Measurements from ENCODE around the gene ST3GAL2.
A peak's percentile ranks its signal among the peaks of the same experiment; 100 is the strongest.
"Not testable (repeated sequence)": the region's sequence is repeated elsewhere in the genome, so short reads cannot be mapped to it uniquely, and the experiment has no call there.

ST3GAL2 gene

DNA sequence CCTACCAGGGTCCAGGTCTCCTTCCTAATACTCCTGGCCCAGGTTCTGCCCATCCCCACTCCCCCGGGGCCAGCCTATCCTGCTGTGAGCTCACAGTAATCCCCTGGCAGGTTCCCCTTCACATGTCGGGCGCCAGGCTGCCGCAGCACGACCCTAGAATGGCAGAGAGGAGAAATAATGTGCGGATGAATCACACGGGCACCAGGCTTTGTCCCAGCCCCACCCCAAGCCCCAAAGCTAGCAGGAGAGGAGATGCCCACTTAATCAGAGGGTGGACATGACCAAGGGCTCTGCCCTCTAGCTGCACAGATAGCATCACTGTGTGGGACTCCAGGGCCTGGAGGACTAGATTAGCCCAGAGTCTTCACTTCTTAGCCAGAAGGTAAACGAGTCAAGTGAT is 39.5 kb downstream of the ST3GAL2 start:
- intact Hi-C loops (cut with DNase I), result loop anchor here (10.0 kb wide), 1 partner anchor 255 kb away; no protein-coding TSS in a partner anchor
- no peak for DNase-seq

DNA sequence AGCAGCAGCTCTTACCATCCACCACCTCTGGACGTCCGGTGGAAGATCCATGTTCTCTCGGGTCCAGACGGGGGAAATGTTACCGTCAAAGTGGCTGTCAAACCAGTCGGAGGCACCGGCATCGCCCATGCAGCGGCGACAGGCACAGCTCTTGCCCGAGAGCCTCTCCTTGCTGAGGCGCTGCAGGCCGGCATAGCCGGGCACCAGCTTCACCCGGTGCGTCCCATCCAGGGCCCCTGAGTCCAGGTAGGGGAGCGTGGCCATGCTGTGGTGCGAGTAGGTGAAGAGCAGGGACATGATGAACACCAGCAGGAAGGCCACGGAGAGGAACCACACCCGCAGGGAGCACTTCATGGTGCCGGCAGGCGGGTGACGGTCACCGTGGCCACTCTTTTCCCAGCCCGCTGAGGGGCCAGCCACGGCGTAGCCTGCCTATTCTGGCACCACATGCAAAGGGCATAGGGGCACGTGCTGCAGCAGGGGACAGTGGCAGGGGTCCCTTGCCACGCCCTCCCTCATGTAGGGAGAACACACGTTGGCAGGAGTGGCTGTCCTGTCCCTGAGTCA is 40.6 kb downstream of the ST3GAL2 start:
- intact Hi-C loops (cut with DNase I), result loop anchor here (10.0 kb wide), 1 partner anchor 257 kb away; no protein-coding TSS in a partner anchor
- DNase-seq, result no peak

DNA sequence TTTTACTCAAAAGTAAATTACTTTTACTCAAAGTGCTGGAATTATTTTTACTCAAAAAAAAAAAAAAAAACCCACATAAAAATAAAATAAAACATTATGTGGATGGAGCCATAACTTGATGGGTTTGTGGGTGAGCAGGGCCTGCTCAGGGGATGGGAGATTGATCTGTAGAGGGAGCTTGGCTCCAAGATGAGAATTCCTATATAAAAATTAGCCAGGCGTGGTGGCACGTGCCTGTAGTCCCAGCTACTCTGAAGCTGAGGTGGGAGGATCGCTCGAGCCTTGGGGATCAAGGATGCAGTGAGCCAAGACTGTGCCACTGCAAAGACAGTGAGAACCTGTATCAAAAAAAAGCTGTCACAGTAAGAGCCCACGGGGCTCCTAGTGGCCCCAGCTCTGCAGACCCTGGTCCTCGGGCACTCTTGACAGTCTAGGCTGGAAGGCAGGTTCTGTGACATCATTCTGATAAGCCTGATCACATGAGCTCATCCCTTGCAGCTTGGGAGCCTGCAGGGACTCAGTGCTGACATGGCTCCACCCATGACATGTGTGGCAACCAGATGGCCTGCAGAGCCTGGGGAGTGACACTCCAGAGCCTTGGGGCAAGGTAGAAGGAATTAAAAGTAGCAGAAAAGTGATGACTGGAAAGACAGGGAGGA is 42.5 kb downstream of the ST3GAL2 start:
- no peak for DNase-seq
- intact Hi-C loops (cut with DNase I), result loop anchor here (10.0 kb wide), 1 partner anchor 258 kb away; no protein-coding TSS in a partner anchor

DNA sequence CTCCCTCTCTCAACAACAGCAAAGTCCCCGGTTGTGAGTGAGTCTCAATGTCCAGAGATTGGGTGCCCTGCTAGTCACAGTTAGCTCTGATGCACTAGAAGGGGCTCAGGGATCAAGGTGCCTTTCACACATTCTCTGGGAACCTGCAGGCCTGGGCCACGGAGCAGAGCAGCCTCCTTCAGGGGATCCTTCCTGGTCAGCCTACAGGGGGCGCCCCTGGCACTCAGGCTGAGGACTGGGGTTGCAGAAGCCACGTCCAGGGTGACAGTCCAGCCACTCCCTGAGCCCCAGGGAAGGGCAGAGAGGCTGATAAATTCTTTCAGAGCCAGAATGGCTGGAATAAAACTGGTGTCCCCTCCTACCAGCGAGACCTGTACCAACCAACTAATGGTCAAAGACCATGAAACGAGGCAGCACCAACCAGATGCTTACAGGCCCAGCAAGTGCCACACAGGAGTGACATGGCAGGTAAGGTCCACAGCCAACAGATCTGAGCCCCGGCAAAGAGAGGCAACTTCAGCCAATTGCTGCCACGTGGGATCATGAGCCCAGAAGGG is 43.5 kb downstream of the ST3GAL2 start:
- DNase-seq, result peak in 40 of 42 donors; percentile 18 to 81 (median 52)
- intact Hi-C loops (cut with DNase I), result loop anchor here (10.0 kb wide), 1 partner anchor 259 kb away; no protein-coding TSS in a partner anchor

DNA sequence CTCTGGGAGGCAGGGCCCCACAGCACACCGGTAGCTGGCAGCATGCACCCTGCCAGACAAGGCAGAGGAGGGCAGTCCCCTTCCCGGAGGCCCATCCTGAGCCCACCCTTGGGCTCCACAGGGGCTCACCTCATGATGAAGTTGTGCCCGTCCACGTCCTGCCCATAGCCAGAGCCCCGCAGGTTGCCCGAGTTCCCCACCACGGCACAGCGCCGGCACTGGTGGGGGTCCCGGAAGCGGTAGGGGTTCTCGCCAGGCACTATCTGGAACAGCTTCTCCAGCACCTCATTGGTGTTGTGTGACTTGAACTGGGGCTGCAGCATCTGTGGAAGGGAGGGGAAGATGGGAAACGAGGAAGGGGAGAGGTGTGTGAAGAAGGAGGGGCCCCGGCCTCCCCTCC is 44.0 kb downstream of the ST3GAL2 start:
- intact Hi-C loops (cut with DNase I), result loop anchor here (10.0 kb wide), 1 partner anchor 260 kb away; no protein-coding TSS in a partner anchor
- DNase-seq, result no peak

DNA sequence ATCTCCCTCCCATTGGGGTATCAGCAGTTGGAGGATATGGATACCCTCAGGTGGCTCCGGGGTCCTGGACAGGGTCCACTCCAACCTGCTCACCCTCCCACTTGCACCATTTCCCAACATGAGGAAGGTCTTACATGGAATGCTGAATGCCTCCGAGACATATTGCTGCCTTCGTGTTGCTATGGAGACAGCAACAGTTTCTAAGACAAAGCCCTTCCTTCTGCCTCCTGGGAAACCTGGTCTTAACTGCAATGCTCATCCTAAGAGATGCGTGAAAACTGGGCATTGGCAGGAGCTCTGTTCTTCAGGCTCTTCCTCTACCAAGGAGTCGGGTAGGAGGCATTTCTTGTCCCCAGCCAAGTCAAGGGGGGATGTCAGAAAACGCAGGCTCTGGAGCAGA is 45.2 kb downstream of the ST3GAL2 start:
- intact Hi-C loops (cut with DNase I), result loop anchor here (10.0 kb wide), 1 partner anchor 261 kb away; no protein-coding TSS in a partner anchor
- peak in 6 of 42 donors; percentile 30 to 54 (median 34) for DNase-seq

DNA sequence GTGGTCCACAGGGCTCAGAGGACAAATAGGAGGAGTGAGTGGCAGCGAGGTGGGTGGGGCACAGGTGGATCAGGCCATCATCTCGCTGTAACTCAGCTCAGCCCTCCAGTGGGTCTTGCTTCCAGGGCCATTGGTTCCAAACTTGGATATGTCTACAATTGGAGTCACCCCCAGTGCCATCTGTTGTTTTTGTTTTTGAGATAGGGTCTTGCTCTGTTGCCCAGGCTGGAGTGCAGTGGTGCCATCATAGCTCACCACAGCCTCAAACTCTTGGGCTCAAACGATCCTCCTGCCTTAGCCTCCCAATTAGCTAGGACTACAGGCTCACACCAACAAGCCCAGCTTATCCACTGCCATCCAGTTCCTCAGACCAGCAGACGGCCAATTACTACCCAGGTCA is 46.3 kb downstream of the ST3GAL2 start:
- intact Hi-C loops (cut with DNase I), result loop anchor here (10.0 kb wide), 1 partner anchor 262 kb away; no protein-coding TSS in a partner anchor
- DNase-seq, result no peak

DNA sequence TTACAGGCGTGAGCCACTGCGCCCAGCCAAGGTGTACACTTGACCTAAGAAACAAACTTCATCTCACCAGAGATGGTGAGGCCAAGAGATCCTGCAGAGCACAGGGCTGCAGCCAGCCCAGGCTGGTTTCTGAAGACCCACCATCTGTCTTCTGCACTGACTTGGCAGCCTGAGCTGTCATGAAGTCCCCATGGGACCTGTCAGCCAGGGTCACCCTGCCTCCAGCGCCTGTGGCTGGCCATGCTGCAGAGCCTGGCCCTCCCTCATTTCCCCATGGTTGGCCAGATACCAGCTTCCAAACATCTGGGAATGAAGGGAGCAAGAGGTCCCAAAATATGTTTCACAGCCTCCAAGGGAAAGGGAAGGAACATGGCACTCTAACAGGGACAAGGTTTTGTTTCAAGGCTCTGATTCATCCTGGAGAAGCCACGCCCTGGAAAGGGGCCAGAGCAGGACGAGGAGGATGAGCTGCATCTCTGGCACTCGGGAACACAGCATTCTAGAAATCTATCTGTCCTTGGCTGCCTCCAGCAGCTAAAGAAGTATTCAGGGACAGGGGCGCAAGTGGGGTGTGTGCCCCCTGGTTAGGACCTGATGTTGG is 46.9 kb downstream of the ST3GAL2 start:
- peak in 25 of 42 donors; percentile 21 to 67 (median 46) for DNase-seq
- intact Hi-C loops (cut with DNase I), result loop anchor here (10.0 kb wide), 1 partner anchor 263 kb away; no protein-coding TSS in a partner anchor

DNA sequence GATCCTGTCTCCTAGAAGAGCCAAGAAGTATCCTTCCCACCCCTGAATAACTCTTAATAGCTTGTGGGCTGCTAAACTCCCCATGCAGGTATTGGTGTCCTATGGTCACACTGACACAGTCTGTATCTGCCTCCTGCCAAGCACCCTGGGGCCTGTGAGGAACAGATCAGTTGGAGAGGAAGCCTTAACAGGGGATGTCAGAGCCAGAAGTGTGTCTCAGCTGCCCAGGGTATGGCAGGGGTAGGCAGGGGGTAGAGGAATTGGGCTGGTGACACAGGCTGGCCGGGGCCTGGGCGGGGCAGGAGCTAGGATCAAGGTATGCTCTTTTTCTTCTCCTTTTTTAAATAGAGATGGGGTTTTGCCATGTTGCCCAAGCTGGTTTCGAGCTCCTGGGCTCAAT is 47.5 kb downstream of the ST3GAL2 start:
- intact Hi-C loops (cut with DNase I), result loop anchor here (10.0 kb wide), 1 partner anchor 263 kb away; no protein-coding TSS in a partner anchor
- no peak for DNase-seq

DNA sequence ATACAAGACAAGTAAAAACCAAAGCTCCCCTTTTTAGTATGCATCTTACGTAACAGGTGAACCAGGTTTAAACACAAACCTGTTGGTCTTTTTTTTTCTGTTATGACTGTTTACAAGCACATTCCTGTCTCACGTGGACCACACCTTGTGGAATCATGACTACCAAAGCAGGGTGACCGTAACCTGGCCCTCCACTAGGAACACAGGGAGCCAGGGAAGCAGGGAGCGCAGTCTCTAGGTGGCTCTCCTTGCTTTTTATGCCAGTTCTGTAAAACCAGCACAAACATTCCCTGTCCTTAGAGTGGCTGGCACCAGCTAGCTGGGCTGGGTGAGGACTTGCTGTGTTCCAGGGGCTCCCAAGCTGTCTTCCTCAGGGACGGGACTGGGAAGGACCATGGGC is 48.1 kb downstream of the ST3GAL2 start:
- intact Hi-C loops (cut with DNase I), result loop anchor here (10.0 kb wide), 1 partner anchor 264 kb away; no protein-coding TSS in a partner anchor
- no peak for DNase-seq

DNA sequence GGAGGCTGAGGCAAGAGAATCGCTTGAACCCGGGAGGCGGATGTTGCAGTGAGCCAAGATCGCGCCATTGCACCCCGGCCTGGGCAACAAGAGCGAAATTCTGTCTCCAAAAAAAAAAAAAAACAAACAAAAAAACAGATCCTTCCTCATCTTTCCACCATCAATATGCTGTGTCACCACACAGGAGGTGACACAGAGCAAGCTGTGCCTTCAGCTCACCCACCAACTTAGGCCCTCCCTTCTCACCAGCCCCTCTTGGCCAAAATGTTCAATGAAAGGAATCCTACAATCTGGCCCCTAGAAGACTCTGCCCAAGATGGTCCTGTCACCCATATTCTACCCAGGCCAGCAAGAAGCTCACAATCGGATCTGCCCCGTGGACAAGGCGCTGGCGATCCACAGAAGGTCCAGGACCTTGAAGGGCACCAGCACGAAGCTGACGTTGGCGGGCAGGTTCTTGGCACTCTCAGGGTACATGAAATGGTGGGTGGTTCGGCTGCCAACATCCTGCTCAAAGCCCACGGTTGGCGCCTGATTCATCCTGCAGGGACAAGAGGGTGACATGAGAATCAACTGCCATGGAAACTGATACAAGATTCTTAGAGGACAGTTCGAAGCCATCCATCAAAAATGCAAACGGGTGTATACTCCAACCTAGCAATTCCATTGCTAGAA is 50.8 kb downstream of the ST3GAL2 start:
- DNase-seq, result peak in 32 of 42 donors; percentile 24 to 78 (median 48)
- intact Hi-C loops (cut with DNase I), result no loop called here

DNA sequence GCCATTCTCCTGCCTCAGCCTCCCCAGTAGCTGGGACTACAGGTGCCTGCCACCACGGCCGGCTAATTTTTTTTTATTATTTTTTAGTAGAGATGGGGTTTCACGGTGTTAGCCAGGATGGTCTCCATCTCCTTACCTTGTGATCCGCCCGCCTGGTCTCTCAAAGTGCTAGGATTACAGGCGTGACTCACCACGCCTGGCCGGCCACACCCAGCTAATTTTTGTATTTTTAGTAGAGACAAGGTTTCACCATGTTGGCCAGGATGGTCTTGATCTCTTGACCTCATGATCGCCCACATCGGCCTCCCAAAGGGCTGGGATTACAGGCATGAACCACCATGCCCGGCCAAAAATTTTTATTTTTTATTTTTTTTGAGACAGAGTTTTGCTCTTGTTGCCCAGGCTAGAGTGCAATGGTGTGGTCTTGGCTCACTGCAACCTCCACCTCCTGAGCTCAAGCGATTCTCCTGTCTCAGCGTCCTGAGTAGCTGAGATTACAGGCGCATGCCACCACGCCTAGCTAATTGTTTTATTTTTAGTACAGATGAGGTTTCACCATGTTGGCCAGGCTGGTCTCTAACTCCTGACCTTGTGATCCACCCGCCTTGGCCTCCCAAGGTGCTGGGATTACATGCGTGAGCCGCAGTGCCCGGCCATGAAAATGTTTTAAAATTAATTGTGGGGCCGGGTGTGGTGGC is 52.5 kb downstream of the ST3GAL2 start:
- intact Hi-C loops (cut with DNase I); DNase-seq: not testable (repeated sequence)

DNA sequence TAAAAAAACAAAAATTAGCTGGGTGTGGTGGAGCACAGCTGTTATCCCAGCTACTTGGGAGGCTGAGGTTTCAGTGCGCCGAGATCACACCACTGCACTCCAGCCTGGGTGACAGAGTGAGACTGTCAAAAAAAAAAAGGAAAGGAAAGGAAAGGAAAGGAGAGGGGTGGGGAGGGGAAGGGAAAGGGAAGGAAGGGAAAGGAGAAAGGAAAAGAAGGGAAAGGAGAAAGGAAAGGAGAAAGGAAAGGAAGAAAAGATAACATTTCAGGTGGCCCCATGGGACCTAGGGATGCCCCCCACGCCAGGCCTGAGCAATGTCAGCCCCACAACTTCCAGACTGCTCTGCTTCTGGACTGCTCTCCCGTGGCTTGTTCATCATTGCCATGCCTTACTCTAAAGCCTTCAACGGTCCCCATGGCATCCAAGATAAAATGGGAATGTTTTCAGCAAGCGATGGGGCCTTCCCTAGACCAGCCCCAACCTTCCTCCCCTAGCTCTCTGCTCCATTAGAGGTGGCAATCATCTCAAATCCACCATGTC is 55.4 kb downstream of the ST3GAL2 start:
- DNase-seq, result no peak
- intact Hi-C loops (cut with DNase I), result loop anchor here (5.0 kb wide), 2 partner anchors 49 to 139 kb away; partner anchors contain the start of genes COG4 and SF3B3

DNA sequence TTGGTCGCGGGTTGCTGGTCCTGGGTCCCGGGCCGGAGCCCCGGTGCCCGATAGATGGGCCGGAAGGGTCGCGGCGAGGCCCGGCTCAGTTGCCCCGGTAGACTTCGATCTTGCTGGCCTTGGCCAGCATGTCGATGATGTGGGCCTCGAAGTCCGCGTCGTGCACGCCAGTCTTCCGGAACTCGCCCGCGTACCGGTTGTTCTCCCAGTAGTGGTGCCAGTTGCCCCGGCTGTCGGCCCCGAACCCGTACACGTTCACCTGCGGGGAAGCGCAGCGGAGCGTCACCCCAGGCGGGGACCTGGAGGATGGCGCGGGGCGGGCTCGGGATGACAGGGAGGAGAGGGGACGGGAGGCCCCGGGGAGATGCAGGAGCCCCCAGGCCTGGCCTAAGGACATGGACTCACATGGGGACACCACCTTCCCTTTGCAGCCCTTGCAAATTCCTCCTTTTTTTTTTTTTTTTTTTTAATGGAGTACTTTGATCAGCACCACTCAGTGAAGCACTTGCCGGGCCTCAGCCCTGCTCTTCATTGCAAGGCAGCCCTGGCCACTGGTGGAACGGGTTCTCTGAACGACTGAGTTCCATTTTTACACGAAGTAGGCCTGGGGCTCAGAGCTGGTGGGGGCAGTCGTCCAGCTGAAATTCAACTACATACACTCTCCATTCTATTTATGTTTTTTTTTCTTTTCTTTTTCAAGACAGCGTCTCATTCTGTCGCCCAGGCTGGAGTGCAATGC is 57.1 kb downstream of the ST3GAL2 start:
- intact Hi-C loops (cut with DNase I), result loop anchor here (5.0 kb wide), 2 partner anchors 51 to 141 kb away; partner anchors contain the start of genes COG4 and SF3B3
- peak in 1 of 42 donors; percentile 19 for DNase-seq

DNA sequence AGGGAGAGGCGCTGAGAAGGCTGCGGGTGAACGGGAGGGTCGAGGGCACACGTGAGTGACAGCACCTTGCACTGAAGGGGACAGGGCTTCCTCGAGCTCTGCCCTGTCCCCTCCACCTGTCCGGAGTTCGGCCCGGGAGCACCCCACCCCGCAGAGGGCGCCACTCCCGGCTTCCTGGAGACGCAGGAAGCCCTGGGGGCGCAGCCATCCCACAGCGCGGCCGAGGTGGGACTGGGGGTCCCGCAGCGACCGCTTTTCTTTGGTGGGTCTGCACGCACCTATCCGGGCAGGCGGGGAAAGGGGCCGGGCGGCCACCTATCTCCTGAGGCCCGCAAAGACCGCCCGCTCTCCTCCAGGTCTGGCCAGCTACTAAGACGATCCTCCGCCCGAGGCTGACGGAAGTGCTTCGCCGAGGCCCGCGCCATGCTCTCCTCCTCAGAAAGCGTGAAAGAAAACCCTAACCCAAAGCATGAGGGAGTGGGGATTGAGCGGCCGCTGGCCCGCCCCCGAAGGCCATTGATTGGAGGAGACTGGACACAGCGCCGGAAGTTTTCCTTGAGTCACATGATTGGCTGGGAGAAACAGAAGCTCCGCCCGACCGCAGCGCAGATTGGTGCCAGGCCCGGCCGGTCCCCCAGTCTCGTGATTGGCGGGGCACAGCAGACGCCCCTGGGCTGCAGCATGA is 57.8 kb downstream of the ST3GAL2 start:
- peak; percentile 94 to 99 (median 97) for DNase-seq
- intact Hi-C loops (cut with DNase I), result loop anchor here (5.0 kb wide), 2 partner anchors 51 to 141 kb away; partner anchors contain the start of genes COG4 and SF3B3

DNA sequence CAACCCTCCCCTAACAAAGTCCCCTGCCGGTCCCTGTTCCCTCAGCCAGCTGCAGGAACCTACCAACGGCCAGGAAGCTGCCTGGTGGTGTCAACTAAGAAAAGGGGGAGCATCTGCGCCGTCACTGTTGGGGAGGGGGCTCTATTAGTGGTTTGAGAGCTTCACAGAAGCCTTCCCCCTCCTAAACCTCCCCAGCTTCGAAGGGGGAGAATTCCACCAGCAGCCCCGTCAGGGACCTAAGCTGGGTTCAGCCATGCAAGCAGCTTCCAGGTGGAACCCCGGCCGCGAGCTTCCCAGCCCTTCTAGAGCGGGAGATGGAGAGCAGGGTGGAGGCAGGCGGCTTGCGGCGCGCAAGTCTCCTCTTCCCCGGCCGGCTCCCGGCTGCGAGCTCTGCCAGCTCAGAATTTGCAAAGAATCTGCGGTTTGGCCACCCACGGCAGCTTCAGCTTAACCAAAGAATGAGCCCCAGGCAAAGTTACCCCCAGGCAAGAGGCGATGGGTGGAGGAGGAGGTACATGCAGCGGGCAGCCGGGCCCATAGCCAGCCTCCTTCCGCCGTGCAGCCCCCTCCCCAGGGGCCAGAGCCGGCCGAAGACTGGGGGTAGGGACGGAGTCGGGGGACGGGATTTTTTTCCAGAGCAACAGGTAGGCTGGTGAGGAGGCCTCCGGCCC is 58.5 kb downstream of the ST3GAL2 start:
- DNase-seq, result peak in 41 of 42 donors; percentile 27 to 82 (median 63)
- intact Hi-C loops (cut with DNase I), result loop anchor here (5.0 kb wide), 2 partner anchors 52 to 142 kb away; partner anchors contain the start of genes COG4 and SF3B3

Data from head of caudate nucleus (tissue), 42 donors.